ENCODE data around the gene NTHL1.

Gene NTHL1

DNA sequence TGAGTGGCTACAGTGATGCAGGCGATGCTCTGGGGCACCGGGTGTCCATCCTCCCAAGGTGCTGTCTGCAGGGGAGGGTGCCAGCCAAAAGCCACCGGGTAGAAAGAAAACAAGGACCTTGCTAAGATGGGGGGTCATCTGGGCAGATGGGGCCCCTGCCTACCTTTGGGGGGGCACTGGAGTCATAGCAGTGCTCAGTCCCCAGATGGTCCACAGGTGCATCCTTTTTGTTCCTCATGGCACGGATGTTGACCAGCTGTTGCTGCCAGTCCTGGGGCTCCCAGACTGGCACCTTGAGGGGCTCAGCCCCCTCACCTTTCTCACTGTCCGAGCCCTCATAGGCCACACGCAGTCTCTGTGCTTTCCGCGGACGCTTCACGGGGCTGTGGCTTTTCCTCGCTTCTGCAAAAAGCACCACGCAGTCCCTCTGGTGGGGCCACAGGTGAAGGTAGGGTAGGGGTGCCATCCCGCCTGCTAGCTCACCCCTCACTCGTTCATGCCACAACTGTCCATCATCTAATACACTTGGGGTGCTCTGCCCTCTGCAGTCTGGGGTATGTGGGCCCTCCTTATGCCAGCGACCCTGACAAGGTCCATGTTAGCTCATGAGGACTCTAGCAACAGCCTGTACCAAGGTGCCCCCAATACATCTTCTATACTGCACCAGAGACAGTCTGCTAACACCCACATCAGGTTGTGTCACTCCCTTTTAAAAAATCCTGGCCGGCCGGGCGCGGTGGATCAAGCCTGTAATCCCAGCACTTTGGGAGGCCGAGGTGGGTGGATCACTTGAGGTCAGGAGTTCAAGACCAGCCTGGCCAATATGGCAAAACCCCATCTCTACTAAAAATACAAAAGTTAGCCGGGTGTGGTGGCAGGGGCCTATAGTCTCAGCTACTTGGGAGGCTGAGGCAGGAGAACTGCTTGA is 1.4 kb downstream of the NTHL1 start:
- H3K9ac ChIP-seq (ENCODE audit: low read depth, low read length) = no peak overlapping the region
- peaks cover 6% of the 10 kb centered on the region for H3K4me1 ChIP-seq (ENCODE audit: insufficient read depth, low read length)
- H3K9me3 ChIP-seq (ENCODE audit: control insufficient read depth, insufficient read depth, low read length) = no peaks in the 10 kb centered on the region
- H3K36me3 ChIP-seq (ENCODE audit: insufficient read depth, low read length) = no peaks in the 10 kb centered on the region

DNA sequence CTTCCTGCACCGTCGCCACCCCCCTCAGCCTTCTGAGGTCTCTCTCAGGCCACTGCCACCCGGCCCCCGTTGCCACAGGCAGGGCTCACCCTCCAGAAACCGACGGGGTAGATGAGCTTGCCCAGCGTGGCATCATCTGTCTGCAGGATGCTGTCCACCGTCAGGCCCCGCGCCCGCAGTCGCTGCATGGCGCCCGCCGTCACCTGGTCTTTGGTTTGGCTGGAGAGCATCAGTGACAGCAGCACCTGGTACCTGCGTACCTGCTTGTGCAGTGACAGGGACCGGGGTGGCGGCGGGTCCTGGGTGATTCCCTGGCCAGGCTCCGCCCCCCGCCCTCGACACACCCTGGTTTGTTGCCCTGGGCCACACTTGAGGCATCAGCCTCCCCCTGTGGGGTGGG is 3.1 kb downstream of the NTHL1 start:
- H3K9ac ChIP-seq (ENCODE audit: low read depth, low read length) = no peak overlapping the region

DNA sequence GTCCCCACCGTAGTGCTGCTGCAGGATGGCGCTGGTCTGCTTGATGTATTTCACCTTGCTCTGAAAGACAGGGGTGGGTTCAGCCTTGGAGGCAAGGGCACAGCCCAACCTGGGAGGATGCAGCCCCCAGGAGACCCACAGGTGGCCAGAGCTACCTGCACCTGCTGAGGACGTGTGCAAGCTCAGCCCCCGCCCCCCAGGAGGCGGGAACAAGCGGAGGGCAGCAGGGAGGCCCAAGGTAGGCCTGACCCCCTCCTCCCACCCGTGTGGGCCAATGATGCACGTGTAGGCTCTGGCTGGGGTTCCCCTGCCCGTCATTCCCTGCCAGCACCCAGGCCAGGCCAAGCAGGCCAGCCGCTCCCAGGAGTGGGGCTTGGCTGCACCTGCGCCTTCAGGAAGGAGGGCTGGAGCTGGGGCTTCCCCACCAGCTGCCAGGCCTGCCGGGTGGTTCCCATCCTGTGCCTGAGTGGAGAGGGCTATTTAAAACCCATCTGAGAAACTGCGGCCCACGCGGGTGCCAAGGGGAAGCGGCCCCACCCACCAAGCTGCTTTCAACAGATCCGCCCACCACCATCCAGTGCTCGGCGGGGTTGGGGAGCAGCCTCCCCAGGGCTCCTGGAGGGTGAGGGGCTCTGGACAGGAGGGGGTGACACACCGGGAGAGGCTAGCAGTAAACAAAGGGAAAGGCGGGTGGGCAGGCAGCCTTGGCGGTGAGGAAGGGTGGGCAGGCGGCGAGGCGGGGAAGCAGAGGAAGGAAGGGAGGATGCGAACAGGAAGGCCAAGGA is 3.8 kb downstream of the NTHL1 start:
- no peaks in the 10 kb centered on the region for H3K9me3 ChIP-seq (ENCODE audit: control insufficient read depth, insufficient read depth, low read length)
- H3K9ac ChIP-seq (ENCODE audit: low read depth, low read length) = no peak overlapping the region
- peaks cover 5% of the 10 kb centered on the region for H3K4me1 ChIP-seq (ENCODE audit: insufficient read depth, low read length)
- no peaks in the 10 kb centered on the region for H3K36me3 ChIP-seq (ENCODE audit: insufficient read depth, low read length)

More for the DNA sequence above, 3.1 kb downstream of the NTHL1 start:
- Histone ChIP-seq H3K36me3 (ENCODE audit: insufficient read depth, low read length) (no peaks in the 10 kb centered on the region), H3K9me3 (ENCODE audit: control insufficient read depth, insufficient read depth, low read length) (no peaks in the 10 kb centered on the region), H3K4me1 (ENCODE audit: insufficient read depth, low read length) (peaks cover 6% of the 10 kb centered on the region)

DNA sequence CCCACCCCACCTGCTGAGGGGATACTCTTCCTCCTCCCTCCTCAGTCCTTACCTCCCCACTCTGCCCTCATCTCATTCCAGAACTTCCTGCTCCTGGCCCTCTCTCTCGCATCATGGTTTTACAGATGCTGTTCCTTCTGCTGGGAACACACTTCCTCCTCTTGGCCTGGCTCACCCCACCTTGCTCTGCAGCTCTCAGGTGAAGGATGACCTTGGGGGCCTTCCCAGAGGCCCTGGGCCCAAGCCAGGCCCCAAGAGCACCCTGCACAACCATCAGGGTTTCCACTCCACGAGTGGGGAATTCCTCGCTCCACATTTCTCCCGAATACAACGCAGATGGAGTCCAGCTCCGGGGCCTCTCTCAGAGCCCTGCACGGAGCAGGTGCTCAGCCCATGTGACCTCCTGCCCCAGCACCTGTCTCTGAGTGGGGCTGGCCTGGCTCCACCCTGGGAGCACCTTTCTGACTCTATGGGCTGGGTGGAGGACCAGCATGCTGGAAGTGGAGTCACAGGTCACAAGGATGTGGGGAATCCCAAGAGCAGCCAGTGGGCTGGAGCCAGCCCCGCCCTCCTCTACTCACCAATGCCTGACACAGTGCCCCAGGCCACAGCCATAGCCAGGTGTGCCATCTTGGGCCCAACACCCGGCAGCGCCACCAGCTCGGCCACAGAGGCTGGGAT is 4.5 kb downstream of the NTHL1 start:
- H3K4me1 ChIP-seq (ENCODE audit: insufficient read depth, low read length) = no peaks in the 10 kb centered on the region; the same call in 1 of the 2 replicates

DNA sequence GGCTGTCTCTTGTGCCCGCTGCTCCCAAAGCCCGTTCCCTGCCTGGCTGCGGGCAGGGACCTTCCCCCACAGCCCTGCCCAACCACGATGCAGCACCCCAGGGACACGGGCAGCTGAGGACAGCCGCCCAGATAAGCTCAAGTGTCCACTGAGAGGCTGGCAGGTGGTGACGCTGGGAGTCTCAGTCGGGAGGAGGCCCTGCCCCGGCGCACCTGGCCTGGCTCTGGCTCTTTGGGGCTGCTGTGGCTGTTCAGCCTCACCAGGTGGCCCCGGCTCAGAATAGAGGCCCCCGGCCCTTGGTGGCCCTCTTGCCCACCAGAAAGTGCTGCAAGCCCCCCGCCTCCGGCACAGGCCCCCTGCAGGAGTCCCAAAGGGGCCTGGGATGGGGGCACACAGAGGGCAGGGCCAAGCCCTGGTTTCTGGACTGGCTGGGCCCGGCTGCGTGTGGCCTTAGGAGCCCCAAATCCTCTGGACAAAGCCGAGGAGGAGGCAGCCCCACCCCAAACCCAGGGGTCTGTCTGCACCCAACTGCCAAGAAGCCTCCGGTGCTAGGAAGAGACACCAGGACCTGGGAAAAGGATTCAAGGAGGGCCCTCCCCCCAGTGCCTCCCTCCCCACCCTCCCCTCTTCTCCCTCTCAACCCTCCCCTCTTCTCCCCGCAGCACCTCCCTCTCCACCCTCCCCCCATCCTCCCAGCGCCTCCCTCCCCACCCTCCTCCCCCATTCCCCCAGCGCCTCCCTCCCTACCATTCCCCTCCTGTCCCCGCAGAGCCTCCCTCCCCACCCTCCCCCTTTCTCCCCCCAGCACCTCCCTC is 5.3 kb downstream of the NTHL1 start:
- Histone ChIP-seq H3K9me3 (ENCODE audit: control insufficient read depth, insufficient read depth, low read length) (no peaks in the 10 kb centered on the region), H3K4me1 (ENCODE audit: insufficient read depth, low read length) (no peaks in the 10 kb centered on the region; the same call in 1 of the 2 replicates), H3K36me3 (ENCODE audit: insufficient read depth, low read length) (no peaks in the 10 kb centered on the region), H3K9ac (ENCODE audit: low read depth, low read length) (no peak overlapping the region)

More for the DNA sequence above, 4.5 kb downstream of the NTHL1 start:
- no peak overlapping the region for H3K9ac ChIP-seq (ENCODE audit: low read depth, low read length)
- H3K9me3 ChIP-seq (ENCODE audit: control insufficient read depth, insufficient read depth, low read length) = no peaks in the 10 kb centered on the region
- H3K36me3 ChIP-seq (ENCODE audit: insufficient read depth, low read length) = no peaks in the 10 kb centered on the region

DNA sequence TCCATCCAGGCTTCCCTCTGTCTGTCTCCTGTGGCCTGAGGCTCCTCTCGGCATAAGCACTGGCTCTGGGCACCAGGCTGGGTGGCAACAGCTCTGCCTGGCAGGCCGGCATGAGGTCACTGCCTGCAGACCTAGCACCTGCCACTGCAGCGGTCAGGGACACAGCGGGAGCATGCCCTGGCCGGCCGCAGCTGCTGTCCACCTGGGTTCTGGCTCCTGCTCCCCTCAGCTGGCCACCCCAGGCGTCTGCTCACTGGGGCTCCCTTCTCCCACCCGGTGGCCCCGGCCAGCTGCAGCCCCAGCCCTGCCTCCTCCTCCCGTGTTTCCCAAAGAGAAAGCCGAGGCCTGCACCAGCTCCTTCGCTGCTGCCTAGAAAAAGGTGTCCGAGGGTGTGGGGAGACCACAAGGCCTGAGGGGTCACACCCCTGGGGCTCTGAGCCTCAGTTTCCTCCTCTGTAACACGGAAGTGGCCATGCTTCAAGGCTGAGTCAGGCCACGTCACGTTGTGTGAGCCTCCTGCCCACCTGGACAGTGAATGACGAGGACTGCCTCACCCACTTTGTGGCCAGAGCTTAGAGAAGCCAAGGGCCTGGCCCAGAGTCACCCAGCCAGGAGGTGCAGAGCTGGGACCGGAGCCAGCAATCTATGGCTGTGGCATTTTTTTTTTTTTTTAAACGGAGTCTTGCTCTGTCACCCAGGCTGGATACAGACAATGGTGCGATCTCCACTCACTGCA is 6.7 kb downstream of the NTHL1 start:
- H3K36me3 ChIP-seq (ENCODE audit: insufficient read depth, low read length) = no peaks in the 10 kb centered on the region
- no peak overlapping the region for H3K9ac ChIP-seq (ENCODE audit: low read depth, low read length)
- no peaks in the 10 kb centered on the region for H3K9me3 ChIP-seq (ENCODE audit: control insufficient read depth, insufficient read depth, low read length)
- H3K4me1 ChIP-seq (ENCODE audit: insufficient read depth, low read length) = no peaks in the 10 kb centered on the region; the same call in 1 of the 2 replicates

DNA sequence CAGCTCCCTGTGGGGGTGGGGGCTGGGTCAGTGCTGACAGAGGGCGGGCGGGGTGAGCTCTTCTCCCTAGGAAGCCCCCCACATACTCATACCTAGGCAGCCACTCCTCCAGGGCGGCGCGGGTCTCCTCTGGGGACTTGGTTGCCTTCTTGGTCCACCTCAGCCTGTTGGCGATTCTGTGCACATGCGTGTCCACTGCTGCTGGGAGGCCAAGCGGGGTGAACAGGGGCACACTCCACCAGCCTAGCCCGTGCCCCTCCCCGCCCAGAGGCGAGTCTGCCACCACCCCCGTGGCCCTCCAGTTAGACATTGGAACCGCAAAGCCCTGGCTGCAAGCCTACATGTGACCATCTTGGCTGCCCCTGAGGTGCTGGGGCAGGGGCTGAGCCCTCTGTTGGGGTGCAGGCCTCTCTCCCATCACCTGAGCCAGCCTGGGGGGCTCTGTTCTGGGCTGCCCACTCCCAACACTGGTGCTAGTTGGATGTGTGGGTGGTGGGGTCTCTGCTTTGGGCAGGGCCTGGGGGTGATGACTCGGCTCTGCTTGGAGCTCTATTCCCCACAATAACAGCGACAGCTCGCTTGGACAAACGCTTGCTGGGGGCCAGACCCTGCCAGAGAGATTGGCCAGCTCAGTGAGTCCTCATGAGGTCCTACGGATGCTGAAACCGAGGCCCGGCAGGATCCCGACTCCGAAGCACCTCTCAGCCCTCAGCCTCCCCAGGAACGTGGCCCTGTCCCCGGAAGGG is 7.4 kb downstream of the NTHL1 start:
- Histone ChIP-seq H3K9ac (ENCODE audit: low read depth, low read length) (no peak overlapping the region), H3K36me3 (ENCODE audit: insufficient read depth, low read length) (no peaks in the 10 kb centered on the region), H3K4me1 (ENCODE audit: insufficient read depth, low read length) (no peaks in the 10 kb centered on the region; the same call in 1 of the 2 replicates)

DNA sequence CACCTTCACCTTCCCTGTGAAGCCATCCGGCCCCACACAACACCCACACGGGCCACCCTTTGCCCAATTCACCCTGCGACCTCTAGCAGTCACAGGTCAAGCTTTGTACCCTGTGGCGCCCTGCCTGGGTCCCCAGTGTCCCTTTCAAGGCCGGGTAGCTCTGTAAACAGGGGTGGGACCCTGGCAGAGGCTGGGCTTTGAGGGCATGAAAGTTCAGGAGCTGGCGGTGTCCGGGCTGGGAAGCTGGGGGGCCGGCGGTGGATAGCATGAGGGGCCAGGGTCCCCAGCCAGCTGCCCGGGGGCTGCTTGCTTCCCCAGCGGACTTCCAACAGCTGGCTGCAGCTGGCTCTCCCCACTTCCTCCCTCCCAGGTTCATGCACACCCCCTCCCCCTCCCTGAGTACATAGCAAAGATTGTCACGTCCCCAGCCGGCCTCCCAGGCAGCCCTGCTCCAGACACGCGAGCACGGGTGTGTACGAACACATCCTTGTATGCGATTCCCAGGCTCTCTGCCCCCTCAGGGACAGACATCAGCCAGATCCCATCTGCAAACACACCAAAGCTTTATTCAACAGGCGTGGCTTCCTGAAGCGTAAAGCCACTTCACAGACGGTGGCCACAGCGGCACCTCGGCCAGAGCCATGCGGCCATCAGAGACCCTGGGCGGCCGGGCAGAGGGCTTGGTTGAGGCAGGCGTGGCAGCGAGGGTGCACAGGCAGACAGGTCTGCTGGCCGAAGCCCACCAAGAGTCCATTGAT is 8.2 kb downstream of the NTHL1 start:
- Histone ChIP-seq H3K9ac (ENCODE audit: low read depth, low read length) (no peak overlapping the region), H3K36me3 (ENCODE audit: insufficient read depth, low read length) (no peaks in the 10 kb centered on the region), H3K4me1 (ENCODE audit: insufficient read depth, low read length) (no peaks in the 10 kb centered on the region; the same call in 1 of the 2 replicates), H3K9me3 (ENCODE audit: control insufficient read depth, insufficient read depth, low read length) (no peaks in the 10 kb centered on the region)

More for the DNA sequence above, 7.4 kb downstream of the NTHL1 start:
- H3K9me3 ChIP-seq (ENCODE audit: control insufficient read depth, insufficient read depth, low read length) = no peaks in the 10 kb centered on the region

DNA sequence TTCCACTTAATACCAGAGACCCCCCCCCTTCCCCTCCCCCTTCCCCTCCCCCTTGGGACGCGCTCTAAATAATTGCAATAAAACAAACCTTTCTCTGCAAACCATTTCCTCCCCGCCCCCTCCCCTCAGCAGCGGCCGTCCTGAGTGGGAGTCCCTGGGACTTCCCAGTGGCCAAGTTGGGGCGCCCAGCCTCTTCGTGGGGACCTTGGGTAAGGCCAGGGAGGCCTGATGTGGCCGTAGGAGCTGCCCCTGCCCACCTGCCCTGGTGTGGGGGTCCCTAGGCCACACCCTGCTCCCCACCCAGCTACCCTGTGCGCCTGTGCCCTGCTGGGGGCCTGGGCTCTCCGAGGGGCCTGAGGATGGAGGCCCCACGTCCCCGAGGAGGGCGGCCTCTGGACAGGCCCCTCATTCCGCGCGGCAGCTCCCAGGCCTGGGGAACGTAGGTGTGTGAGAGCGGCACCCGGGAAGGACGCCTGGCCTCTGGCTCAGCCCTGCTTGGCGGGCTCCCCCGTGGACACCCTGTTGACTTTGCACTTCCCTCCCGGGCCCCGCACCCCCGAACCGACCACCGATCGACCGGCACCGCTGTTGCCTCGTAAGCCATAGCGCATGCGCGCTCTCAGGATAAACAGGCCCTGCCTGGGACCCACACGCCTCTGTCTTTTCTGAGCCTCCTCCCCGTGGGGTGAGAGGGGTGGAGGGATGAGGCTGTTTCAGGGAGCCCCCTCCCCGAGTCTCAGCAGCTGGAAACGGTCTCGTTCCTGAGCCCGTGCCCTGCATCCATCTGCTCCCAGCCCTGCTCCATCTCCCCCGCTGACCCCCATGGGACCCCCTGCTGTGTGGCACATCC is 9.0 kb downstream of the NTHL1 start:
- Histone ChIP-seq H3K4me1 (ENCODE audit: insufficient read depth, low read length) (peaks cover 5% of the 10 kb centered on the region; the same call in 1 of the 2 replicates), H3K9ac (ENCODE audit: low read depth, low read length) (no peak overlapping the region), H3K9me3 (ENCODE audit: control insufficient read depth, insufficient read depth, low read length) (no peaks in the 10 kb centered on the region), H3K36me3 (ENCODE audit: insufficient read depth, low read length) (no peaks in the 10 kb centered on the region)

DNA sequence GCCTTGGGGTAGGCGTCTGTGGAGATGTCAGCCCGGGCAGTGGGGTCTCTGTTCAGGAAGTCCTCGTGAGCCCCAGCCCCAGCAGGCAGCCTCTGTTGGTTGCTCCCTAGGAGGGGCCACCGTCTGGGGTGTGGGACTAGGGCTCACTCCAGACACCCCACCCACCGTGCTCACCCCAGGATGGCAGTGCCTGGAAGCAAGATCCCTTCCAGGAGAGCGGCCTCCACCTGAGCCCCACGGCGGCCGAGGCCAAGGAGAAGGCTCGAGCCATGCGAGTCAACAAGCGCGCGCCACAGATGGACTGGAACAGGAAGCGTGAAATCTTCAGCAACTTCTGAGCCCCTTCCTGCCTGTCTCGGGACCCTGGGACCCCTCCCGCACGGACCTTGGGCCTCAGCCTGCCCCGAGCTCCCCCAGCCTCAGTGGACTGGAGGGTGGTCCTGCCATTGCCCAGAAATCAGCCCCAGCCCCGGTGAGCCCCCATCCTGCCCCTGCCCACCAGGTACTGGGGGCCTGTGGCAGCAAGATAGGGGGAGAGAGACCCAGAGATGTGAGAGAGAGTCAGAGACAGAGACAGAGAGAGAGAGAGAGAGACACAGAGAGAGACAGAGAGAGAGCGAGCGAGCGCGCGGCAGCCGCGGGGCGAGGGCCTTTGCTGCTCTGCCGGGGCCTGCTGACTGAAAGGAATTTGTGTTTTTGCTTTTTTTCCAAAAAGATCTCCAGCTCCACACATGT is 9.8 kb downstream of the NTHL1 start:
- Histone ChIP-seq H3K9ac (ENCODE audit: low read depth, low read length) (no peak overlapping the region), H3K4me1 (ENCODE audit: insufficient read depth, low read length) (peaks cover 12% of the 10 kb centered on the region; the same call in 1 of the 2 replicates), H3K36me3 (ENCODE audit: insufficient read depth, low read length) (no peaks in the 10 kb centered on the region), H3K9me3 (ENCODE audit: control insufficient read depth, insufficient read depth, low read length) (no peaks in the 10 kb centered on the region)

DNA sequence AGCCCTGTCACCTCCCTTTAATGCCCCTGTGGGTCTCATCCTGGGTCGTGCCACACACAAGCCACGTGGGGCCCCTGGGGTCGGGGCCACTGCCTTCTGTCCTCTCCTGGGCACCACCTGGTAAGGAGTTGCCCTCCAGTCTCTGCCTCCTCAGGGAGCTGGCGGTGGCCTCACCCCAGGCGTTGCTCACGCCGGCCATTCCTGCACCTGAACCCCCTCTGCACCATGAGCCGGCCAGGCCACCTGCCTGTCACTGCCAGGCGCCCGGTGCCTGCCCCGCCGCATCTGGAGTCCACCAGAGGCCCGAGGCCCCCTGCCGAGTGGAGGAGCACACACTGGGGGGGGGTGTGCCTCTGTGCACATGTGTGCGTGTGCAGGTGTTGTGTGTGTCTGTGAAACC is 10.5 kb downstream of the NTHL1 start:
- no peak overlapping the region for H3K9ac ChIP-seq (ENCODE audit: low read depth, low read length)
- H3K9me3 ChIP-seq (ENCODE audit: control insufficient read depth, insufficient read depth, low read length) = no peaks in the 10 kb centered on the region
- H3K36me3 ChIP-seq (ENCODE audit: insufficient read depth, low read length) = no peaks in the 10 kb centered on the region
- H3K4me1 ChIP-seq (ENCODE audit: insufficient read depth, low read length) = peaks cover 19% of the 10 kb centered on the region; the same call in 1 of the 2 replicates

Data from ES-I3 (cell line).